CD14-positive monocyte (primary cell): ENCODE results near the gene XYLT1. TPM values are rescaled to one million over a fixed set of nuclear protein-coding genes. Genes with fewer than 3 reads are reported as not detected.

Experiments
- DNase-seq, 3 donors: peaks; one replicate each; pipeline ENCODE4 v3.0.0-alpha.2; 2011 to 2022
- H2AFZ ChIP-seq: 2 replicates; pipeline ENCODE4 v1.6.0; 2012; ENCODE audit warnings: mild to moderate bottlenecking, low read depth, low read length, inconsistent platforms; ENCODE audit not compliant: insufficient read depth, poor library complexity, severe bottlenecking
- H3K27ac ChIP-seq, 2 donors: 1 replicate in 1 of 2; 2 replicates in 1 of 2; pipeline ENCODE4 v1.5.1; 2012 to 2013; ENCODE audit warnings: low read length in 2 of 2, control low read depth in 1 of 2, inconsistent platforms in 1 of 2, low read depth in 1 of 2, mild to moderate bottlenecking in 1 of 2
- H3K27me3 ChIP-seq, 2 donors: one replicate each; pipeline versions ENCODE4 v1.6.0 to v1.6.1; 2011 to 2013; ENCODE audit warnings: low read length in 2 of 2; ENCODE audit not compliant: control insufficient read depth in 2 of 2, insufficient read depth in 2 of 2
- H3K36me3 ChIP-seq, 2 donors: replicated peaks in 1 of 2; 1 replicate in 1 of 2; 2 replicates in 1 of 2; pipeline versions ENCODE4 v1.5.1 to v1.6.1; 2012 to 2013; ENCODE audit warnings: low read length in 2 of 2, control low read depth in 1 of 2, inconsistent platforms in 1 of 2, mild to moderate bottlenecking in 1 of 2; ENCODE audit not compliant: insufficient read depth in 2 of 2, control insufficient read depth in 1 of 2
- H3K4me1 ChIP-seq, 2 donors: 1 replicate in 1 of 2; 2 replicates in 1 of 2; pipeline versions ENCODE4 v1.5.1 to v1.6.1; 2012 to 2013; ENCODE audit warnings: low read length in 2 of 2, control low read depth in 1 of 2, inconsistent platforms in 1 of 2, mild to moderate bottlenecking in 1 of 2, moderate library complexity in 1 of 2; ENCODE audit not compliant: insufficient read depth in 2 of 2, control insufficient read depth in 1 of 2
- H3K4me2 ChIP-seq: replicated peaks from 2 replicates; pipeline ENCODE3; 2012; ENCODE audit warnings: low read length, moderate library complexity, mild to moderate bottlenecking; ENCODE audit not compliant: poor library complexity, severe bottlenecking; ENCODE audit errors: extremely low read depth
- H3K4me3 ChIP-seq, 3 experiments: fragments of 200-600 bp in 1 of 3; sonication (generic) in 1 of 3; replicated peaks in 1 of 3; 1 replicate in 2 of 3; 2 replicates in 1 of 3; pipeline ENCODE4 v1.5.1; 2011 to 2013; ENCODE audit warnings: low read length in 3 of 3, mild to moderate bottlenecking in 3 of 3, control low read depth in 2 of 3, low read depth in 2 of 3, inconsistent platforms in 1 of 3, moderate library complexity in 1 of 3
- H3K79me2 ChIP-seq: 2 replicates; pipeline ENCODE4 v1.6.0; 2012; ENCODE audit warnings: mild to moderate bottlenecking, control low read depth, inconsistent platforms, low read length, moderate library complexity; ENCODE audit not compliant: insufficient read depth
- H3K9ac ChIP-seq: 2 replicates; pipeline ENCODE4 v1.6.0; 2017; ENCODE audit warnings: low read length, mild to moderate bottlenecking; ENCODE audit not compliant: insufficient read depth, poor library complexity, severe bottlenecking
- H3K9me3 ChIP-seq, 2 donors: replicated peaks in 1 of 2; 1 replicate in 1 of 2; 2 replicates in 1 of 2; pipeline versions ENCODE4 v1.5.1 to v1.6.1; 2012 to 2013; ENCODE audit warnings: low read length in 2 of 2, control low read depth in 1 of 2; ENCODE audit not compliant: control insufficient read depth in 1 of 2, insufficient read depth in 1 of 2
- H4K20me1 ChIP-seq: 2 replicates; pipeline ENCODE4 v1.6.0; 2012; ENCODE audit warnings: mild to moderate bottlenecking, low read length, control low read depth, moderate library complexity; ENCODE audit not compliant: insufficient read depth
- H3K27ac Mint-ChIP-seq, 7 donors: one replicate each; pipeline ENCODE4 v1.8.0; 2020; ENCODE audit warnings: mild to moderate bottlenecking in 7 of 7, mixed read lengths in 7 of 7, moderate library complexity in 6 of 7, inconsistent platforms in 2 of 7
- H3K27me3 Mint-ChIP-seq, 3 donors: one replicate each; pipeline ENCODE4 v1.8.0; 2021 to 2022; ENCODE audit warnings: low read depth in 3 of 3, mild to moderate bottlenecking in 3 of 3, mixed read lengths in 3 of 3, moderate library complexity in 3 of 3, inconsistent platforms in 1 of 3
- H3K36me3 Mint-ChIP-seq, 2 donors: one replicate each; pipeline ENCODE4 v1.8.0; 2020; ENCODE audit warnings: mixed read lengths in 2 of 2, inconsistent platforms in 1 of 2, mild to moderate bottlenecking in 1 of 2
- H3K4me1 Mint-ChIP-seq: one replicate; pipeline ENCODE4 v1.8.0; 2020; ENCODE audit warnings: mild to moderate bottlenecking, mixed read lengths
- H3K4me3 Mint-ChIP-seq, 2 donors: one replicate each; pipeline ENCODE4 v1.8.0; 2020; ENCODE audit warnings: mild to moderate bottlenecking in 2 of 2, mixed read lengths in 2 of 2, moderate library complexity in 1 of 2
- H3K9me3 Mint-ChIP-seq, 7 donors: one replicate each; pipeline ENCODE4 v1.8.0; 2020 to 2022; ENCODE audit warnings: mixed read lengths in 7 of 7, mild to moderate bottlenecking in 6 of 7, moderate library complexity in 6 of 7, inconsistent platforms in 2 of 7
- WGBS: methylation state at CpG from one replicate; pipeline ENCODE4 v1.1.5; 2013; ENCODE audit warnings: missing lambda C conversion rate; ENCODE audit not compliant: insufficient coverage; 5-methylcytosine and 5-hydroxymethylcytosine counted together
- intact Hi-C, 2 donors: fragments of 100-400 bp; cut with micrococcal nuclease; formaldehyde crosslinking; loops; one replicate each; pipeline versions ENCODE4 v1.15.0 to v1.15.1; 2023
- polyA plus RNA-seq, 3 donors: library from polyadenylated mRNA; depleted of rRNA in 1 of 3; unstranded in 2 of 3; stranded (reverse) in 1 of 3; fragments of 300-500 nt in 2 of 3; fragments of >200 nt in 1 of 3; fragmentation: Illumina TruSeq in 2 of 3; gene quantifications; 1 replicate in 2 of 3; 2 replicates in 1 of 3; pipeline ENCODE4 v1.2.3, GENCODE V29; 2012 to 2021
- TF ChIP-seq, protein P1 (sequence below): fragments of 200-600 bp; IDR thresholded peaks from one replicate; pipeline ENCODE4 v1.8.0; 2022; ENCODE audit warnings: antibody characterized with exemption, mild to moderate bottlenecking

The XYLT1 gene
- polyA plus RNA-seq, 3 donors, result 0.51 to 9.4 (median 1.6) TPM

DNA sequence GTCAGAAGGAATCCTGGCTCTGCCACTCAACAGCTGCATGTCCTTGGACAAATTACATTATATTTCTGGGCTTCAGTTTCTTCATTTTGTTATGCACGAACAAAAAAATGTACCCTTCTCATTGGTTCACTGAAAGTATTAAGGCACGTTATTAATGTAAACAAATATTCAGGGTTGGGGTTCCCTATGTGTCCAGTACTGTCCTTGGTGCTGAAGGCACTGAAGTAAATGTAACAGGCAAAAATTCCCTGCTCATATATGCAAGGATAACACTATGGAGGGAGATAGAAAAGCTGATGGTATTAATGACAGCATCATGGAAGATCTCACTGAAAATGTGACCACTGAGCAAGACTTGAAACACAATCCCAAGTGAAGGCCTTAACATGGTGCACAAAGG is 386.6 kb downstream of the XYLT1 start:
- Histone ChIP-seq H4K20me1 (no peaks in the 10 kb centered on the region), H3K36me3 (no peaks in the 10 kb centered on the region), H3K4me1 (no peaks in the 10 kb centered on the region), H3K4me2 (no peak overlapping the region), H3K27ac (no peak overlapping the region), H3K9me3 (no peaks in the 10 kb centered on the region), H3K27me3 (peaks cover 0 to 3% of the 10 kb centered on the region in 2 donors), H3K9ac (no peak overlapping the region), H3K4me3 (no peak overlapping the region), H3K79me2 (no peaks in the 10 kb centered on the region), H2AFZ (no peak overlapping the region)
- Mint-ChIP-seq H3K4me3 (no peak overlapping the region), H3K4me1 (no peaks in the 10 kb centered on the region), H3K36me3 (no peaks in the 10 kb centered on the region), H3K9me3 (peaks cover 0 to 1% (median 0%) of the 10 kb centered on the region in 7 donors), H3K27ac (no peak overlapping the region), H3K27me3 (peaks cover 6 to 8% (median 7%) of the 10 kb centered on the region in 3 donors)
- TF ChIP-seq, protein P1, sequence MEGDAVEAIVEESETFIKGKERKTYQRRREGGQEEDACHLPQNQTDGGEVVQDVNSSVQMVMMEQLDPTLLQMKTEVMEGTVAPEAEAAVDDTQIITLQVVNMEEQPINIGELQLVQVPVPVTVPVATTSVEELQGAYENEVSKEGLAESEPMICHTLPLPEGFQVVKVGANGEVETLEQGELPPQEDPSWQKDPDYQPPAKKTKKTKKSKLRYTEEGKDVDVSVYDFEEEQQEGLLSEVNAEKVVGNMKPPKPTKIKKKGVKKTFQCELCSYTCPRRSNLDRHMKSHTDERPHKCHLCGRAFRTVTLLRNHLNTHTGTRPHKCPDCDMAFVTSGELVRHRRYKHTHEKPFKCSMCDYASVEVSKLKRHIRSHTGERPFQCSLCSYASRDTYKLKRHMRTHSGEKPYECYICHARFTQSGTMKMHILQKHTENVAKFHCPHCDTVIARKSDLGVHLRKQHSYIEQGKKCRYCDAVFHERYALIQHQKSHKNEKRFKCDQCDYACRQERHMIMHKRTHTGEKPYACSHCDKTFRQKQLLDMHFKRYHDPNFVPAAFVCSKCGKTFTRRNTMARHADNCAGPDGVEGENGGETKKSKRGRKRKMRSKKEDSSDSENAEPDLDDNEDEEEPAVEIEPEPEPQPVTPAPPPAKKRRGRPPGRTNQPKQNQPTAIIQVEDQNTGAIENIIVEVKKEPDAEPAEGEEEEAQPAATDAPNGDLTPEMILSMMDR, result no peak
- WGBS, result no CpG with 5 or more reads among the region's 2 CpGs
- intact Hi-C loops, result no loop called here
- DNase-seq, result no peak

DNA sequence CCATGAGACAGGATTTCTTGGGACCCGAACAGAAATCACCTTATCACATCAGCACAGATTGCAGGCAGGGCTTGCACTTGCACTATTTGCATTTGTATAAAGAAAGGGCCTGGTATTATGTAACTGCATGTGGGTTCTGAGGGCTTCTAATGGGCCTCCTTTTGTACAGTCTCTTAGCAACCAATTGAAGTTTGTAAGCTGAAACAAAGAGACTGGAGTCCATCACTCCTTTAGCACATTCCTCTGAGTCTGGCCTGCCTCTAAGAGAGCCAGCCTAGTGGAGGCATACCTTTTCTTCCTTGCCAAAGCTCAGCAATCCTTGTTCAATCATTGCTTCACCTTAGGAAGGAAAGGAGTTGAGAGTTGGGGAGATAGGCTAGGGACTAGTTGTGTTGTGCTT is 387.1 kb downstream of the XYLT1 start:
- H3K4me1 Mint-ChIP-seq, result no peaks in the 10 kb centered on the region
- no peak for DNase-seq
- no peak overlapping the region for H3K4me3 Mint-ChIP-seq
- H4K20me1 ChIP-seq, result no peaks in the 10 kb centered on the region
- H2AFZ ChIP-seq, result no peak overlapping the region
- no peaks in the 10 kb centered on the region for H3K36me3 Mint-ChIP-seq
- no CpG with 5 or more reads among the region's 1 CpG for WGBS
- no peak overlapping the region for H3K27ac ChIP-seq
- no peaks in the 10 kb centered on the region for H3K79me2 ChIP-seq
- no peaks in the 10 kb centered on the region for H3K4me1 ChIP-seq
- H3K27me3 ChIP-seq, result peaks cover 0 to 3% of the 10 kb centered on the region in 2 donors
- no peak overlapping the region for H3K9ac ChIP-seq
- TF ChIP-seq, protein P1, result no peak
- H3K9me3 ChIP-seq, result no peaks in the 10 kb centered on the region
- intact Hi-C loops, result no loop called here
- peaks cover 0 to 1% (median 0%) of the 10 kb centered on the region in 7 donors for H3K9me3 Mint-ChIP-seq
- H3K27me3 Mint-ChIP-seq, result peaks cover 7 to 10% (median 9%) of the 10 kb centered on the region in 3 donors
- H3K27ac Mint-ChIP-seq, result no peak overlapping the region
- H3K36me3 ChIP-seq, result no peaks in the 10 kb centered on the region
- no peak overlapping the region for H3K4me3 ChIP-seq
- no peak overlapping the region for H3K4me2 ChIP-seq
